PC-3 (cell line): ENCODE measurements around the gene ADM2. TPM values are rescaled to one million over a fixed set of nuclear protein-coding genes. Genes with fewer than 3 reads are reported as not detected.
"Not testable (repeated sequence)": the region's sequence is repeated elsewhere in the genome, so short reads cannot be mapped to it uniquely, and the experiment has no call there.

Experiments used
- ATAC-seq: fragments of 200-7000 bp; cut with Tn5 transposase; 2 replicates; pipeline ENCODE4 v1.9.1; 2020; ENCODE audit warnings: mild to moderate bottlenecking, moderate library complexity
- BruUV-seq: library from RNA; stranded (reverse); fragments of 400-500 nt; replicated peaks from 2 replicates; lab custom pipeline; 2021; lab: Mats Ljungman, UMichigan
- CTCF ChIA-PET: fragments of 300-600 bp; sonication (Branson Sonifier 250); formaldehyde crosslinking; loops from one replicate; lab custom pipeline; 2022; ENCODE audit warnings: antibody characterized with exemption; lab: Charles Lee
- POLR2A ChIA-PET: fragments of 300-600 bp; sonication (Branson Sonifier 250); formaldehyde crosslinking; loops from one replicate; lab custom pipeline; 2022; ENCODE audit warnings: antibody characterized with exemption; ENCODE audit not compliant: unreplicated experiment; lab: Charles Lee
- DNase-seq: peaks from one replicate; pipeline ENCODE4 v3.0.0-alpha.2; 2015
- H2AFZ ChIP-seq: fragments of 300-600 bp; sonication (generic); 2 replicates; pipeline ENCODE4 v1.6.0; 2016; ENCODE audit warnings: antibody characterized with exemption, low read length
- H3F3A ChIP-seq: fragments of 300-600 bp; sonication (generic); one replicate; pipeline ENCODE4 v1.6.0; 2017; ENCODE audit warnings: antibody characterized with exemption, low read length, control low read depth, mild to moderate bottlenecking; ENCODE audit not compliant: unreplicated experiment
- H3K27ac ChIP-seq: fragments of 300-600 bp; sonication (generic); 2 replicates; pipeline ENCODE4 v1.5.1; 2016; ENCODE audit warnings: mild to moderate bottlenecking, low read length
- H3K27me3 ChIP-seq: fragments of 300-600 bp; sonication (generic); 2 replicates; pipeline ENCODE4 v1.6.1; 2016; ENCODE audit warnings: low read length, mixed read lengths
- H3K36me3 ChIP-seq: fragments of 300-600 bp; sonication (generic); 2 replicates; pipeline ENCODE4 v1.6.1; 2016; ENCODE audit warnings: low read depth, mixed run types, low read length, mixed read lengths
- H3K4me1 ChIP-seq: fragments of 300-600 bp; sonication (generic); 2 replicates; pipeline ENCODE4 v1.5.1; 2016; ENCODE audit warnings: low read length; ENCODE audit not compliant: insufficient read depth
- H3K4me2 ChIP-seq: fragments of 300-600 bp; sonication (generic); 2 replicates; pipeline ENCODE4 v1.6.0; 2016; ENCODE audit warnings: low read length
- H3K4me3 ChIP-seq: fragments of 300-600 bp; sonication (generic); 2 replicates; pipeline ENCODE4 v1.5.1; 2016; ENCODE audit warnings: mild to moderate bottlenecking, low read length, mixed read lengths
- H3K79me2 ChIP-seq: fragments of 300-600 bp; sonication (generic); 2 replicates; pipeline ENCODE4 v1.6.1; 2017; ENCODE audit warnings: low read length, mixed read lengths
- H3K9ac ChIP-seq: fragments of 300-600 bp; sonication (generic); 2 replicates; pipeline ENCODE4 v1.6.0; 2016; ENCODE audit warnings: mild to moderate bottlenecking, low read length
- H3K9me2 ChIP-seq: fragments of 300-600 bp; sonication (generic); replicated peaks from 2 replicates; pipeline ENCODE4 v1.6.1; 2016; ENCODE audit warnings: mixed run types, low read length, mixed read lengths
- H3K9me3 ChIP-seq: fragments of 300-600 bp; sonication (generic); 2 replicates; pipeline ENCODE4 v1.6.1; 2016; ENCODE audit warnings: low read length, mixed read lengths
- H4K20me1 ChIP-seq: fragments of 300-600 bp; sonication (generic); 2 replicates; pipeline ENCODE4 v1.6.1; 2016; ENCODE audit warnings: low read length, mixed read lengths
- EZH2 ChIP-seq: fragments of 300-600 bp; sonication (generic); IDR thresholded peaks from one replicate; pipeline ENCODE4 v1.6.1; 2017; ENCODE audit warnings: antibody characterized with exemption, mild to moderate bottlenecking, low read length; ENCODE audit not compliant: unreplicated experiment
- EZH2phosphoT487 ChIP-seq: fragments of 300-600 bp; sonication (generic); IDR thresholded peaks from 2 replicates; pipeline ENCODE4 v1.6.1; 2018; ENCODE audit warnings: mild to moderate bottlenecking, antibody characterized with exemption, low read length, borderline replicate concordance
- intact Hi-C: fragments of 100-400 bp; cut with micrococcal nuclease; formaldehyde crosslinking; loops from 2 replicates; pipeline ENCODE4 v1.9.0; 2023
- total RNA-seq: library from RNA; depleted of rRNA; stranded (reverse); fragments of >200 nt; gene quantifications from 2 replicates; pipeline ENCODE4 v1.2.3, GENCODE V29; 2014
- TF ChIP-seq, protein P1 (sequence below): fragments of 300-600 bp; sonication (generic); conservative IDR thresholded peaks from 2 replicates; pipeline ENCODE4 v1.5.1; 2017; ENCODE audit warnings: antibody characterized with exemption, low read depth, mild to moderate bottlenecking, low read length

The ADM2 gene
- total RNA-seq, 1 experiment from 2014 or later = 1.8 TPM

DNA sequence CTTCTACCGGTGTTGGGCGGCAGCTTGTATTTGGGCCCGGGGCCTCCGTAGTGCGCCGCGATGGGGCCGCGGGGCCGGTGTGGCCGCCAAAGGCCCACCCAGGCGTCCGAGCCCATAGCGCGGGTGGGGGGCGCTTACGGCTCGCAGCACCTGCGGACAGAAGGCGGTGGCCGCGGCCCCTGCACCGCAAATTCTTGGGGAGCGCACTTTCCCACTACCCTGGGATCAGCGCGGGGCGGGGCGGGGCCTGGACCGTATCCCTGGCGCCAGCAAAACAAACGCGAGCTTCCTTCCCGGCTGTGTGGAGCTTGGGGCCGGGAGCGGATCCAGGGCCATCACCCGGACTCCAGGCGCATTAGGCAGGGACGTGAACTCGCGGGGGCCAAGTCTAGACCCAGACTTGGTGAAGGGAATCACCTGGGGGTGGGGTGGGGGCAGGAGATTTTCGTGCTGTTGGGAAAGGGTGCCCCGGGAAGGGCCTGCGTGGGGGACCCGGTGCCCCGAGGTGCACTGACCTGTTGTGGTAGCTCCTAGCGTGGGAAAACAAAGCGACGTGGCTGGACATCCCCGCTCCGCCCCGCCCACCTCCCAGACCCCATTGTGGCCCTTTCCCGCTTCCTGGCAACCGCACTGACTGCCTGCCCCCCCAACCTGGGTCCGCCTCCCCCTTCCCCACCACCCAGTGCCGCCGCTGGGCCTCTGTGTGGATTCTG is 50.8 kb downstream of the ADM2 start:
- no peaks in the 10 kb centered on the region for H3K9me2 ChIP-seq
- intact Hi-C loops = loop anchor here (2.0 kb wide), 1 partner anchor 51 kb away; the partner anchor contains the start of gene CHKB
- H3K9ac ChIP-seq = peak overlapping the region; percentile 90
- H3K9me3 ChIP-seq = no peaks in the 10 kb centered on the region
- peak overlapping the region; percentile 78 for H3K4me3 ChIP-seq
- H3F3A ChIP-seq = no peaks in the 10 kb centered on the region
- TF ChIP-seq, protein P1, sequence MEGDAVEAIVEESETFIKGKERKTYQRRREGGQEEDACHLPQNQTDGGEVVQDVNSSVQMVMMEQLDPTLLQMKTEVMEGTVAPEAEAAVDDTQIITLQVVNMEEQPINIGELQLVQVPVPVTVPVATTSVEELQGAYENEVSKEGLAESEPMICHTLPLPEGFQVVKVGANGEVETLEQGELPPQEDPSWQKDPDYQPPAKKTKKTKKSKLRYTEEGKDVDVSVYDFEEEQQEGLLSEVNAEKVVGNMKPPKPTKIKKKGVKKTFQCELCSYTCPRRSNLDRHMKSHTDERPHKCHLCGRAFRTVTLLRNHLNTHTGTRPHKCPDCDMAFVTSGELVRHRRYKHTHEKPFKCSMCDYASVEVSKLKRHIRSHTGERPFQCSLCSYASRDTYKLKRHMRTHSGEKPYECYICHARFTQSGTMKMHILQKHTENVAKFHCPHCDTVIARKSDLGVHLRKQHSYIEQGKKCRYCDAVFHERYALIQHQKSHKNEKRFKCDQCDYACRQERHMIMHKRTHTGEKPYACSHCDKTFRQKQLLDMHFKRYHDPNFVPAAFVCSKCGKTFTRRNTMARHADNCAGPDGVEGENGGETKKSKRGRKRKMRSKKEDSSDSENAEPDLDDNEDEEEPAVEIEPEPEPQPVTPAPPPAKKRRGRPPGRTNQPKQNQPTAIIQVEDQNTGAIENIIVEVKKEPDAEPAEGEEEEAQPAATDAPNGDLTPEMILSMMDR = no peak
- no peak for TF ChIP-seq EZH2
- no peak for TF ChIP-seq EZH2phosphoT487
- H3K27ac ChIP-seq = peak overlapping the region; percentile 20; the same call in 1 of the 2 replicates
- DNase-seq = peak; percentile 43
- H2AFZ ChIP-seq = peak overlapping the region; percentile 81; the same call in 1 of the 2 replicates
- H3K27me3 ChIP-seq = no peaks in the 10 kb centered on the region
- no peaks in the 10 kb centered on the region for H3K79me2 ChIP-seq
- peaks cover 10% of the 10 kb centered on the region; the same call in 1 of the 2 replicates for H3K4me1 ChIP-seq
- ATAC-seq = peak; percentile 43
- POLR2A ChIA-PET = no interaction called here
- H4K20me1 ChIP-seq = no peaks in the 10 kb centered on the region
- CTCF ChIA-PET = interaction anchor here (0.6 kb wide), 1 partner anchor 88 kb away, joined by 15 read pairs; no protein-coding TSS in a partner anchor
- no TSS peak for BruUV-seq
- no peaks in the 10 kb centered on the region for H3K36me3 ChIP-seq
- peak overlapping the region; percentile 100 for H3K4me2 ChIP-seq

DNA sequence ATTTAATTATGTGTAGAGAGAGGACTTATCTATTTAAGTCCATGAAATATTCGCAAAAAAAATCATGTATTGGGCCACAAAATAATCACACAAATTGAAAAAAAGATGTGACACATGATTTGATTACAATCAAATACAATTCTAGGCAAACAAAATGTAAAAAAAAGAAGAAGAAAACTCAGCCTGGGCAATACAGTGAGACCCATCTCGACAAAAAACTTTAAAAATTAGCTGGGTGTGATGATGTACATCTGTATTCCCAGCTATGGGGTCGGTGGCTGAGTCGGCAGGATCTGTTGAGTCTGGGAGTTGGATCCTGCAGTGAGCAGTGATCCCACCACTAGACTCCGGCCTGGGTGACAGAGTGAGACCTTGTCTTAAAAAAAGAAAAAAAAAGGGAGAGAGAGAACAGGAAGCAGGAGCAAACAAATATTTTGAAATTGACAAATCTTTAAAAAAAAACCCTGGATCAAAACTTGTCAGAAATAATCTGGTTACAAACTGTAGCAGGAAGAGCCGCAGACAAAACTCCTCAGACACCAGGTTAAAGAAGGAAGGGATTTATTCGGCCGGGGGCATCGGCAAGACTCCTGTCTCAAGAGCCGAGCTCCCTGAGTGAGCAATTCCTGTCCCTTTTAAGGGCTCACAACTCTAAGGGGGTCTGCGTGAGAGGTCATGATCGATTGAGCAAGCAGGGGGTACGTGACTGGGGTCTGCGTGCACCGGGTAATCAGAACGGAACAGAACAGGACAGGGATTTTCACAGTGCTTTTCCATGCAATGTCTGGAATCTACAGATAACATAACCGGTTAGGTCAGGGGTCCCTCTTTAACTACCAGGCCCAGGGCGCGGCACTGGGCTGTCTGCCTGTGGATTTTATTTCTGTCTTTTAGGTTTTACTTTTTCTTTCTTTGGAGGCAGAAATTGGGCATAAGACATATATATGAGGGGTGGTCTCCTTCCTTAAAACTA is 51.8 kb downstream of the ADM2 start:
- POLR2A ChIA-PET = no interaction called here

DNA sequence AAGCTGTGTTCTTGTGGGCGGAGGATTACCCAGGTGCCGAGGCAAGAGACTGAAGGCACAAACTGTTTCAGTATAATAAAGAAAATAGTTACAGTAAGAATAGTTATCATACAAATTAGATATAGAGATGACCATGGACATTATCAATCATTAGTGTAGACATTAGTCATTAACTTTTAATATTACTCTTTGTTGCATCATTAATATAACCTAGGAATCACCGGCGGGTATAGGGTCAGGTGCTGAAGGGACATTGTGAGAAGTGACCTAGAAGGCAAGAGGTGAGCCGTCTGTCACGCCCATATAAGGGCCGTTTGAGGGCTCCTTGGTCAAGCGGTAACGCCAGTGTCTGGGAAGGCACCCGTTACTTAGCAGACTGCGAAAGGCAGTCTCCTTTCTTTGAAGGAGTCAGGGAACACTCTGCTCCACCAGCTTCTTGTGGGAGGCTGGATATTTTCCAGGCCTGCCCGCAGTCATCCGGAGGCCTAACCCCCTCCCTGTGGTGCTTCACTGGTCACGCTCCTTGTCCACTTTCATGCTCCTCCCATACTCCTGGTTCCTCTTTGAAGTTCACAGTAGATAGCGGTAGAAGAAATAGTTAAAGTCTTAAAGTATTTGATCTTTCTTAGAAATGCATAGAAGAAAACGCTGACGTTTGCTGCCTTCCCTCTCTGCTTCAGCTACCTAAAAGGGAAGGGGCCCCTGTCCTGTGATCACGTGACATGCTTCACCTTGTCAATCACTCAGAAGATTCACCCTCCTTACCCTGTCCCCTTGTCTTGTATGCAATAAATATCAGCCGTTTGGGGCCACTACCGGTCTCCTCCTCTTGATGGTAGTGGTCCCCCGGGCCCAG is 52.7 kb downstream of the ADM2 start:
- H3K27ac ChIP-seq, H3K9me3 ChIP-seq, H2AFZ ChIP-seq, CTCF ChIA-PET, H4K20me1 ChIP-seq, H3K36me3 ChIP-seq, H3K4me3 ChIP-seq, H3K27me3 ChIP-seq, BruUV-seq, ATAC-seq, DNase-seq, H3F3A ChIP-seq, H3K9ac ChIP-seq, H3K9me2 ChIP-seq, H3K4me2 ChIP-seq, POLR2A ChIA-PET, H3K79me2 ChIP-seq: not testable (repeated sequence)
- intact Hi-C loops = loop anchor here (2.0 kb wide), 1 partner anchor 49 kb away; the partner anchor contains the start of gene CHKB
- H3K4me1 ChIP-seq = peaks cover 12% of the 10 kb centered on the region

More for the DNA sequence above, 51.8 kb downstream of the ADM2 start:
- Histone ChIP-seq H3K4me3 (no peak overlapping the region; the same call in 1 of the 2 replicates), H3K9me2 (no peaks in the 10 kb centered on the region), H4K20me1 (no peaks in the 10 kb centered on the region), H3K36me3 (no peaks in the 10 kb centered on the region), H3K79me2 (no peaks in the 10 kb centered on the region), H3K9ac (no peak overlapping the region), H3K27ac (no peak overlapping the region), H3F3A (no peaks in the 10 kb centered on the region), H3K4me1 (peaks cover 10% of the 10 kb centered on the region; the same call in 1 of the 2 replicates), H3K9me3 (no peaks in the 10 kb centered on the region), H3K4me2 (peak overlapping the region; percentile 100; the same call in 1 of the 2 replicates), H2AFZ (no peak overlapping the region), H3K27me3 (no peaks in the 10 kb centered on the region)
- CTCF ChIA-PET = no interaction called here
- no TSS peak for BruUV-seq
- DNase-seq (no peak), ATAC-seq (no peak)
- intact Hi-C loops = loop anchor here (2.0 kb wide), 1 partner anchor 50 kb away; the partner anchor contains the start of gene CHKB
- TF ChIP-seq EZH2phosphoT487 = no peak
- TF ChIP-seq, protein P1 = no peak
- TF ChIP-seq EZH2 = no peak
